ENCODE measurements around the gene EFNB2.

DNA sequence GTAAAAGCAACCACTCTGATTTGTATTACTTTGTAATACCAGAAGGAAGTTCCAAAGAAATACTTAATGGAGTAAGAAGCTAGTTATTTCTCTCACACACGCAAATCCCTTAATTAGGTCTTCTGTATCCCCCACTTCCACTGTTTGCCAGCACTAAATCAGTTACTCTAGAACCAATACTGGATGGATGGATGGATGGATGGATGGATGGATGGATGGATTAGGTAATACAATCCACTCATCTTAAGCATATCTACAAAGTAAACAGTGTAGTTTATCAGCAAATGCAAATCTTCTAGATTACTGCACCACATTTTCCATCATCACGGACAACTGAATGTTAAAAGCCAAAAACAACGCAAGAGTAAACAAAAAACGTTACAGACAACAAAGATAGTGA, 5.2 kb upstream of the EFNB2 start:
- TF ChIP-seq CTCF (IDR thresholded peaks at IDR 0.05): no peak
- no peak for TF ChIP-seq POLR2A (IDR thresholded peaks at IDR 0.05)
